HuH-7.5 (cell line): ENCODE data around the gene ST6GALNAC2.
A peak's percentile ranks its signal among the peaks of the same experiment; 100 is the strongest.
"Not testable (repeated sequence)": the region's sequence is repeated elsewhere in the genome, so short reads cannot be mapped to it uniquely, and the experiment has no call there.

Experiments used
- DNase-seq: peaks from one replicate; pipeline ENCODE4 v3.0.0; 2011; ENCODE audit warnings: low spot score

Gene ST6GALNAC2

DNA sequence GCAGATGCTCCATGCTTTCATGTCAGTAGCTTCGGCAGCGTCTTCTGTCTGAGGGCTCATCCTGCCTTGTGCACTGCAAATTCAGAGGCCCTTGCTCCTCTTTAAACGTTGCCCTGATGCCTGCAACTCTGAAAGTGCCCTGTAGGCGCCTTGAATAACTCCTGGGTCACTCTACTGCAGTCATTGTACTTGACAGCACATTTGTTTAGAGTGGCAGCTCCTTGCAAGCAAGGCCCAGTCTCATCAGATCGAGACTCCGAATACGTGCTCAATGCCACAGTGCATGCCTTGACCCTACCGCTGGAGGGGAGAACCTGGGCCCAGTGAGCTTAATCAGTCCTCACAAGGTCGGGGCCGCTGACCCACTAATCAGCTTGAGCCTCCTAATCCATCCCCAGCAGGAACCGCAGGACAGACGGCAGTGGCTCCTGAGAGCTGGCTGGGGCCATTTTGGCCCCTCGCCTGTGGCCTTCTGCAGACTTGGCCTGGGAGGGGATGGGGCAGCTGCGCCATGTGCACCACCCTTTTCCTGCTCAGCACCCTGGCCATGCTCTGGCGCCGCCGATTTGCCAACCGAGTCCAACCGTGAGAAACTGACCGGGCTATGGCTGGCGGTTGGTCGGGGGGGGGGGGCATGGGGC is 45.9 kb downstream of the ST6GALNAC2 start, which contains the start of gene PRCD:
TSS of gene PRCD (plus strand) at position 414 of the 641 bp plus-strand sequence. CDS start at position 512, 98 bp downstream.
- DNase-seq = no peak

DNA sequence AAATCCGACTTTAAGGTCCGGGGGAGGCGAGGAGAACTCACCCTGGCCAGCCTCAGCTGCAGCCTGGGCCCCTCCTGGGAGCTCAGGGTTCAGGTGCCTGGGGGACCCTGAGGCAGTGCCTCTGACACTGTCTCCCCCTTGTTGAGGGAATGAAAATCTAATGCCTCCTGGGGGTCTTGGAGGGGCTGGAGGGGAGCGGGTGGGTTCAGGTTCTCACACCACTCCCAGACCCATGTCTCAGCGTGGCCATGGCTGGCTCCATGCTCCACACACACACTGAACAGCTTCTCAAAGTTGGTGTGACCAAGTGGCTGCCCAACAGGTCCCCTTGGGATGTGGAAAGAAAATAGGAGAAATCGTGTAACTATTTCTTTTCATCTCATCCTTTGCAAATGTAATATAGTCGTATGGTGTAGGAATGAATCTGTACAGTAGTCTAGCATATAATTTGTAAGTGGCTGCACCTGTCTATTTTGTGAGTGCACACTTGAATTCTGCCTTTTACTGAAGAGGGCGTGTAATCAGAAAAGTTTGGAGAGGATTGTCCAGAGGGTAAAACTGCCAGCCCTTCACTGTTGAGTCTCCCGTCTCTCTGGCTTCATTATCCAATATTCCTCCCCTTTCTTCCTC is 46.6 kb downstream of the ST6GALNAC2 start:
- DNase-seq = no peak

DNA sequence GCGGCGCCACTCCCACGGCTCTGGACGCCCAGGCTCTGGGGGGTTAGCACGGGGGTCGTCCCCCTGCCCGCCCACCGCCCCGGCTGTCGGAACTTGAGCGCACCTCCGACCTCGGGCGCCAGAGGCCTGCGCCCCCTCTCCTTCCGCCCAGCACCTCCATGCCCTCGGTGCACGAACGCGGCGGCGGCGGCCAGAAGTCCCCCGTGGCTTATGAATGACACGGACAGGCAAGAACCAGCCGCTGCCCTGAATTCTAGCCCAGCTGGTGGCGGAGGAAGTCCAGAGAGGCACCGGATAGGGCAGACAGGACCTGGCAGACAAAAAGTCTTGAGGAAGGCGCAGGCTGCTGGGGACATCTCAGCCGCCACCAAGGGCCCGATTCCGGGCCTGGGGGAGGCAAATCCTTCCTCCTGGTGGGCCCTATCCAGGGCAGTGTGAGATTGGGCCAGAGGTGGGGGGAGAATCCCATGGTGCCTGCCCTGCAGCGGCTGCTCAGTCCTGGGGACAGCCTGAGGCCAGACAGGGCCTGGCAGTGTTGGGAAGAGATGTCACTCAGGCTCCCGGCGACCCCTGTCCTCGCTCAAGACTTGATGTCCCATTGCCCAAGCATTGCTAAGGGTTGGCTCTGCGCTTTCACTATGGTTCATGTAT is 47.3 kb downstream of the ST6GALNAC2 start:
- DNase-seq = peak; percentile 72

DNA sequence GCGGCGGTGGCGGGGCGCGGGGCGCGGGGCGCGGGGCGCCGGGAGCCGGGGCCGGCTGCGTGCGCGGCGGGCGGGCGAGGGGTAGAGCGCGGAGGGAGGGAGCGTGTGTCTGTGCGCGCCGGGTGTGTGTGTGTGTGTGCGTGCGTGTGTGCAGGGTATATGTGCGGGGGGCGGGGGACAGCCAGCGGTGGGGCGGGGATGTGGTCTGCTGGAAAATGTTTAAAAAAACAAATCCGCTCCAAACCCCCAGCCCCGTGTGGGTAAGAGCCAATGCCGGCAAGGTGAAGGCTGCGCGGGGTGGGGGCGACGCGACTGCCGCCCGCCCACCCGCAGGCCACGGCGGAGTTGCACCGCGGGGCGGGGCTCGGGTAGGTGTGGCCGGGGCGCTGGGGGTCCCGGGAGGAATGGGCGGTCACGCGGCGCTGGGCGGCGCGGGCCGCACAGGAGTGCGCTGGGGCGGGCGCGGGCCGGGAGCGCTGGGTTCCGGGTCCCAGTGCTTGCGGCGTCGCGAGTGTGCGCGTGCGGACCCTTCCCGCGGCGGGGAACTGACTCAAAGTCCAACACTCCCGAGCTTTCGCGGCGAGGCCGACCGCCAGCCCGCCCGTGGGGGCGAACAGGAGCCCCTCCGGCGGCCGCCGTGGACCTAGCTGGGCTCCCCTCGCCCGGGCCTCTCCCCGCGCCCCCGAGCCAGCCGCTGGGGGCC is 47.9 kb downstream of the ST6GALNAC2 start, which contains the start of gene CYGB:
TSS of gene CYGB (minus strand) at position 132 of the 703 bp plus-strand sequence. CDS start 167 bp downstream, outside the sequence.
- peak; percentile 76 for DNase-seq

DNA sequence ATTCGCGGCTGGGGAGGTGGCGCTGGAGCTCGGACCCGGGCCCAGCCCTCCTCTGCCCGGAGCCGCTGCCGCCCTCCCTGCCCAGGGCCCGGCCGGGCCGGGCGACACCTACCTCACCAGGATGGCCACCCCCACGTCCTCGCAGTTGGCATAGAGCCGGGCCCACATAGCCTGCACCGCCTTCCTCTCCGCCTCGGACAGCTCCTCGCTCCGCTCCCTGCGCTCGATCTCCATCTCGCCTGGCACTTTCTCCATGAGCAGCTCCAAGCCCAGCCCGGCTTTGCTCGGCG is 48.4 kb downstream of the ST6GALNAC2 start:
- DNase-seq = no peak

DNA sequence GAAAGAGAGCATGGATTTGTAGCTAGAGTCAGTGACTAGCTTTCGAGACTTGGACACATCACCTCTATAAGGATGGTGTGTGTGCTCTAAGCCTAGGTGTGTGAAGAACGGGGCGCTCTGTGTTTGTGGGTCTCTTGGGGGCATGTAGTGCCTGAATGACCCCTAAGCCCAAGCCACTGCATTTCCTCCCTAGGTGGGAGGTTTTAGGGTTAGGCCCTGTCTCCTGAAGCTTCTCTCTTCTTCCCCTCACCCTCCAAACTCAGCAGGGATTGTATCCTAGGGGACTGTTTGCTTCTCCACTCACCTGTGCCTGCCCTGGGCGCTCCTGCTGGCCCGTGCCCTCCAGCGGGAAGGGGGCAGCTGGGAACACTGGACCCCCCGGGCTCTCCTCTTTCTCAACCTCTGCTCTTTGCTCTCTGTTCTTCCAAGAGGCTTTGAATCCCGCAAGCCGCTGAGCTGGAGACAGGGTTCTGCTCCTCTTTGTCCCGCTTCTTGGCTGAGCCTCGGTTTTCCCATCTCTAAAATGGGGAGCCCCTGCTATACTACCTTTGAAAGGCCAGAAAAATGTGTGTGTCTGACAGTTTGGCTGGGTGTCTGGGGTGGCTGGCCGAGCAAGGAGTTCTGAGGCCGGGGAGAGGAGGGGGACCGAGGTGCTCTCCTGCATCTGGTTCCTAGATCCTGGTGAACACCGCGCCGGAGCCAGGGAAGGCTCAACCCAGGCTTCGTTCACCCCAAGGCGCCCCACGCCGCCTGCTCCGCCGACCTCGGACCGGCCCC is 49.0 kb downstream of the ST6GALNAC2 start:
- DNase-seq = no peak

DNA sequence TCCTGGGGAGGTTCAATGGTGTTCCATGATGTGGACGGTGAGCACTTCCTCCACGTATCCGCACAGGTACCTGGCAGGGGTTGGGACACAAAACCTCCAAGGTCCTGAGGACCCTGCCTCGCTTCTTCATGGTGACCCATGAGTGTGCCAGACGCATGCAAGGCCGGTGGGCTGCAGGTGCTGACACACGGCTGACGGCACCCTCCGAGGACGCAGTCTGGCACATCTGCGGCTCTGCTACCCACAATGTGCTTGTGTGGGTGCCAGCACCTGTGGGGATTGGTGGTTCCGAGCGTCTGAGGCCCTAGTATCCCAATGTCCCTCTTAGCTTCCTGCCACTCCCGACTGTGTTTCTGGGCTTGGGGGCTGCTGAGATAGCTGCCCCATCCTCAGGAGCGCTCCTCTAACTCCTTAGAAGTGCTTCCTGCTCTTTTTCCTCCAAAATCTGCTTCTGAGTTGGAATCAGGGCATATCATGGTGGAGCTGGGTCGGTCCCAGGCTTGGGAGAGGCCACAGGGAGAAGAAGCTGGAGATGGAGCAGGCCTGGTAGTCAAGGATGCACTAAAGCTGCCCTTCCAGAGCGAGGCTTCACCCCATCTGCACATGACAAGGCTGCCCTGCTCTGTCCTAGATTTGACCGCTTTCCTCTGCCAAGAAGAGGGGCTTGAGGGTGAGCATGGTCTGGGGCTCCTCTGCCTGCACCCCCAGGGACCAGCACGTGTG is 49.7 kb downstream of the ST6GALNAC2 start:
- no peak for DNase-seq

DNA sequence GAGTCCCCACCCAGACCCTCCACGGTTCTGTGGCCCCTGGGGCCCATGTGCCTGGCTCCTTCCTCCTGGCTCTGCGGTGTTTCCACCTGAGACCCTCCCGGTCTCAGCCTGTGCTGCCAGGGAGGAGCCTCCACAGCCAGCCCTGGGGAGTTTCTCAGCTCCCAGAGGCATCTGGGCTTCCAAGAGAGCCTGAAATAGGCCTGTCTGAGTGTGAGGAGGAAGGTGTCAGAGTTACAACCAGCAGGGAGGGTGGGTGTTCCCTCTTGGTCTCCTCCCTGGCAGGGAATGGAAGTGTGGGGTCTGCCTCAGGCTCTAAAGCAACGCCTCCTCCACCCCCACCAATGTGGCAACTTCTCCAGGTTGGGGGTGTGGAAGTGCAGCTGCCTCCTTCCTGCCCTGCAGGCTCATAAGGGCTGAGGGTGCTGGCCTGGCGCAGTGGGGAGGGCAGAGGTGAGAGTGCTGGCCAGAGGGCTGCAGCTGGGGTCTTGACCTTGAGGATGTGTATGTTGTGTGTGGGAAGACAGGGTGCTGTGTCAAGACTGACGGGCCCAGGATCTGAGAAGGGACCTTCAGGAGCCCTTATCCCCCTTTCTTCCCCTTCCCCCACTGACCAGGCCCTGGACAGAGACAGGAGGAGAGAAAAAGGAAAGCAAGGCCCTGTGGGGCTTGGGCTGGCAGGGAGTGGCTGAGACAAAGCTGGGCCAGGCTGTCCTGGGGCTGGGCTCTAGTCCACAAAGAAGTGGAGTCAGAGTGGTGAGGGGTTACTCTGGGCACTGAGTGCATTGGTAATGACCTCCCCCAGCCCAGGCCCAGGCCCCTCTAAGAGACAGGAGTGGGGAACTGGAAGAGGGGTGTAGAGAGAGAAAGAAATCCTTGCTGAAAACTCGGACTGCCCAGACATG is 50.6 kb downstream of the ST6GALNAC2 start:
- no peak for DNase-seq

DNA sequence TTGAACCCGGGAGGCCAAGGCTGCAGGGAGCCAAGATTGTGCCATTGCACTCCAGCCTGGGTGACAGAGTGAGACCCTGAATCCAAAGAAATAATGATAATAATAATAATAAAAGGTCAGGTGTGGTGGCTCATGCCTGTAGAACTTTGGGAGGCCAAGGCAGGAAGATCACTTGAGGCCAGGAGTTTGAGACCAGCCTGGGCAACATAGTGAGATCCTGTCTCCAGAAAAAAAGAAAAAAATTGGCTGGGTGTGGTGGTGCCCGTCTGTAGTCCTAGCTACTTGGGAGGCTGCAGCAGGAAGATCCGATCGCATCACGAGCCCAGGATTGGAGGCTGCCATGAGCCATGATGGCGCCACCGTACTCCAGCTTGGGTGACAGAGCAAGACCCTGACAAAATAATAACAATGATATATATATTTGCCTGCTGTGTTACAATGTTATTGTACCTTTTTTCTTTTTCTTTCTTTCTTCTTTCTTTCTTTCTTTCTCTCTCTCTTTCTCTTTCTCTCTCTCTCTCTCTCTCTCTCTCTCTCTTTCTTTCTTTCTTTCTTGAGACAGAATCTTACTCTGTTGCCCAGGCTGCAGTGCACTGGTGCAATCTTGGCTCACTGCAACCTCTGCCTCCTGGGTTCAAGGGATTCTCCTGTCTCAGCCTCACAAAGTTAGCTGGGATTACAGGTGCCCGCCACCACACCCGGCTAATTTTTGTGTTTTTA is 51.9 kb downstream of the ST6GALNAC2 start:
- DNase-seq = not testable (repeated sequence)

DNA sequence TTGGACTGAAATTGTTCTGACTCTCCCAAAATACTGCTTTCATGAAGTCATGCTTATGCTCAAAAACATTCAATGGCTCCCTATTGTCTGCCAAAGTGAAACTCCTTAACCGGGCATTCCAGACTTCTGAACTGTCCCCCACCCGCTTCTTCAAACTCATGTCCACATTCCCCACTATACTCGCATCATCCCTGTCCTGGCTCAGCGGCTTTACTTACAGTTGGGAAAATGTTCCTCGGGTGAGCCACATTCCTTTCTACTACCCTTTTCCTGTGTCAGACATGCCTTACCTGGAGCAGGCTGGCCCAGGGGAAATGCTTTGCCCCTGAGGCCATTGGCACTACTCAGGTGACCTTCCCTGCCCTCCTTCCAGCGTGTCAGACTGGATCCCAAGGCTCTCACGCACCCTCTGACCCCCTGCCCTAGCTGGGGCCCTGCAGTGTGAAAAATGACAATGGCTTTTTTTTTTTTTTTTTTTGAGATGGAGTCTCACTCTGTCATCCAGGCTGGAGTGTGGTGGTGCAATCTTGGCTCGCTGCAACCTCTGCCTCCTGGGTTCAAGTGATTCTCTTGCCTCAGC is 53.5 kb downstream of the ST6GALNAC2 start:
- no peak for DNase-seq

DNA sequence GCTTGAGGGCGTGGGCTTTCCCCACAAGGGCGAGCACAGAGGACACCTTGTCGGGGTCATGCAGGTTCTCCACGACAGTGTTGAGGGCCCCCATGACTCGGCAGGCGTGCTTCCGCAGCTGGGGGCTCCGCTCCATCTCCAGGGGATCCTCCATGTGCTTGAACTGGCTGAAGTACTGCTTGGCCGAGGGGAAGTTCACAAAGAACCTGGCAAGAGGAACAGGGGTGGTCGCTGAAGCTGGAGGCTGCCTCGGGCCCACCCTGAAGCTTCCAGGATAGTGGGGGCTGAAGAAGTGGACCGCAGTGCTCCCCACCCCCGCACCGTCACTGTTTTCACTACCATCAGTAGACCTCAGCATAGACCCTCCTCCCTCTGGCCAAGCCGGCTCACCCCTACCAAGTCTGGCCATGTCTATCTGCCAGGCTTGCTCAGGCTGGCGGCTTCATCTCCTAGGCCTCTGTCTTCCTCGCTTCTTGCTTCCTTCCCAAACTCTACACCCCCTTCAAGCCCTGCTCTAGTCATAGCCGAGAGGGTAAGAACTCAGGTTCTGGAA is 54.1 kb downstream of the ST6GALNAC2 start:
- DNase-seq = no peak

DNA sequence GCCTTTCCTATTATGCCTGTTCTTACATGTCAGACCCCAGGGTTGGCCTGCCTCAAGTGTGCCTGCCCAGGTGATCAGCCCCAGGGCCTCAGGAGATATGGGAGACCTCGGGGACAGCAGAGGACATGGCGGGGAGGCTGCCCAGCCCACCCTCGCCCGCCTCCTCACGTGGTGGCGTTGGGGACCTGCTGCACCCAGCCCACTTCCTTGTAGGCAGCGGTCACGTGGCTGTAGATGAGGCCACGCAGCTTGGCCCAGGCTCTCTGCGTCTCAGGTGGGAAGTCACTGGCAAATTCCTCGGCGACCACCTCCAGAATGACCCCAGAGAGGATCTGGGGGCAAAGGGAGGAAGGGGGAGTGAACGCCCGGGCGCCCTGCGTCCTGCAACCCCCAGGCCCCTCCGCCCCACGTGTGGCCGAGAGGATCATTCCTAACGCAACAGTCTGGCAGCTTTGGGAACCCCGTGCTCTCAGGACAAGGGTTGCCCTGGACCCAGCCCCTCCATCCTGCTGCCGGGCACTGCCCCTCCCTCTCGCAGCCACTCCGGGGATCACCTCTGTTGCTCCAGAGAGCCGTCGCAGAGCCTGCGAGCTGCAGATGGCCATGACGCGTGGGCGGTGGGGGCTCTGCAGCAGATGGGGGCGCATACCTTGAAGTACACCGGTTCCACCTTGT is 54.7 kb downstream of the ST6GALNAC2 start:
- DNase-seq = no peak

DNA sequence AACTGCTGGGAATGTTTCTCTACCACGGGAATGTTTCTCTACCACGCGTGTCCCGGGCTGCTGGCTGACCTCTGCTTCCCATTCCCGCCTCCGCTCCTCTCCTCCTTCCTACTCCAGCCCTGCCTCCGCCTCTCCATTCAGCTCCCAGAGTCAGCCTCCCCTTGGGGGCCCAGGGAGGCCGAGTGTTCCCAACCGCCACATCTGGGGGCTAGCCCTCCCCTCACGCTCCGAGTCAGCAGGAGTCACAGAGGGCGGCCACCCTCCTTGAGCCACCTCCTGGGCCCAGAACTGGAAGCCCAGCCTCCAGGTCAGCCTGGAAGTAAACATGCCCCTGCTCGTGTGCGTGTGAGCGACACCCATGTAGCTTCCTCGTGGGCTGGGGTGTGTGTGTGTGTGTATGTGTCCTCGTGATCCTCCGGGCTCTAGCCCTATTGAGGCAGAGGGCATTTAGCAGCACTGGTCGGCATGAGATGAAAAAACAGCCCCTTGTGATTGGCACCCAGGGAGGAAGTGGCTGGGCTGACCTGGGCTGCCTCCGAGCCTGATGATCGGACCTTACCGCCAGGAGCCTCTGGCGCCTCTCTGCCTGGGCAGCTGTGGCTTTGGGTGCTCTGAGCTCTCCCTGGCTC is 55.5 kb downstream of the ST6GALNAC2 start:
- DNase-seq = no peak

DNA sequence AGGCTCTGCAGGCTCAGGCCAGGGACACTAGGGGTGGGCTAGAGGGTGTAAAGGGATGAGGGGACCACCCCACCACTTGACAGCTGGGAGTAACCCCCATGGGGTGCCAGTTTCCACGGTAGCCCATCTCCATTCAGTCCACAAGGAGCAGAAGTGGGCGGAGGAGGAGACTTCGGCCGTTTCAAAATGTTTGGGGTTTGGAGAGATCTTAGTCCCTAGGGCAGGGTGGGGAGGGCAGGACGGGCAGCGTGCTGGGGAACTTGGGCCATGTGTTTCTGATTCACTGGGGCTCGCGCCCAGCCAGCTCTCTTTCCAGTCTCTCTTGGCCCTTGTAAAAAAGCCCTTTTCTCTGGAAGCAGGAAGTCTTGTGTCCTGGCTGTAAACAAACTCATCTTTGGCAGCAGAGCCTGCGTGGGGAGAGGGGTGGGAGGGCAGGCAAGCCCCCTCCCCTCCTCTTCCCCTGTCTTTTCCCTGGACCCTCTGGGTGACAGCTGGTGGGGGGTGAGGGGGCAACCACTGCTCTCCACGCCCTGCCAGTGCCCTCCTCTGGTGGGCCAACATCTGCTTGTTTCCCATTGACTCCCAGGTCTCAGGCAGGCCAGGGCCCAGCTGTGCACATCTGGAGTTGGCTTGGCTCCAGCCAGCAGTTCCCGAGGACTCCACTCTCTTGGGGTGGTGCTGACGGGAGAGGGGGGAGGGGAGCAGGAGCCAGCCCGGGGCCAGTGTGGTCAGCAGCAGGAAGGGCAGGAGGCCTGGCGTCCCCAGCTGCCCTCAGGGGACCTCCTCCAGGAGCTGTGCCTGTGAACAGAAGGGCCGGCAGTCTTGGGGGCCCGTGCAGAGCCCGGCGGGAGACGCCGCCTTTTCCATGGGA is 56.2 kb downstream of the ST6GALNAC2 start:
- DNase-seq = no peak

DNA sequence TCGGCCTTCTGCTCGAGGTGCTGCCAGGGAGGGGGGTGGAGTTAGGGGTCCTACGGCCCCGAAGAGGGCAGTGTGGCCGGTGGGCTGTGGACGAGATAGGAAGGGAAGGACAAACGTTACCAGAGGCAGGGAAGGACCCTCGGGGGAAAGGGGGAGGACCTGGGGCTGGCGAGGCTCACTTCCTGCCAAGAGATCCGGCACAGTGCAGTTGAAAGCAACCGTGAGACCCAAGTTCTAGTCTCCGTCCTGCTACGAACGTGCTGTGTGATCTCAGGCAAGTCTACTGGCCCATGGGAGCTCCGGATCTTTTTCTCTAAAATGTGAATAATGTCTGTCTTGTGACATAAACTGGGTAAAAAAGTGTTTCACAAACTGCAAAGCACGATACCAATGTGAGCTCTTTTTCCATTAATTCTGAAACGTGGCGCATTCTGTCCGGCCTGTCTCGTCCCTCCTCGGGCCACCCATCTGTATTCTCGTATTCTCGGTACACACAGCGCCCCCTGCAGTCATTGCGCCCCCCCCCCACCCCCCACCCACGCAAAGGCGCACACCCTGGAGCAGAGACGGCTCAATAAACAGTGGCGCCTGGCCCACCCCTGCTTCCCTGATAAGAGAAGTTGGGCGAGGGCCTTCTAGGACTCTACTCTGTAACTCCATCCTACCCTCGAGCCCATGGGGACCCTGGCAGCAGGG is 57.0 kb downstream of the ST6GALNAC2 start:
- no peak for DNase-seq

DNA sequence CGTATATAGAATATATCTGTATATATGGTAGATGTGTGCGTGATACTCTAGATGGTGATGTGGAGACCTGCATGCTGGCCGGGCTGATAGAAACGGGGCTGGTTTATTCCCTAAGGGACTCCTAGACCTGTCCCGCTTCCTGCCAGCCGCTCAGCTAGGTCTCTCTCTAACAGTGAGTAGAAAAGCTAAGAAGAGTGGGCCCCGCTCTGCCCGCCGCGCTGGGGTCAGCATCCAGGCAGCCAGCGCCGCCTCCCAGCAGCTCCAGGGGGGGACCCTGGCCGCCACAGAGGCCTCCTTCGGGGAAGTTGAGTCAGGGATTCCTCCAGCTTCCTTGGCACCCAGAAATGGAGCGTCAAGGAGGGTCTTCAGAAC is 57.5 kb downstream of the ST6GALNAC2 start:
- DNase-seq = no peak
